ENCODE data around the gene RALGAPA2.

RALGAPA2 gene

GRCh38 chr20:20630551-20630950 is 81.9 kb downstream of the RALGAPA2 start:
- DNase-seq (ENCODE audit: low spot score) (no peak), FAIRE-seq (no peak)

GRCh38 chr20:20629556-20630188 is 82.8 kb downstream of the RALGAPA2 start:
- FAIRE-seq (no peak), DNase-seq (ENCODE audit: low spot score) (no peak)

GRCh38 chr20:20628314-20628713 is 84.1 kb downstream of the RALGAPA2 start:
- FAIRE-seq (no peak), DNase-seq (ENCODE audit: low spot score) (no peak)

DNA sequence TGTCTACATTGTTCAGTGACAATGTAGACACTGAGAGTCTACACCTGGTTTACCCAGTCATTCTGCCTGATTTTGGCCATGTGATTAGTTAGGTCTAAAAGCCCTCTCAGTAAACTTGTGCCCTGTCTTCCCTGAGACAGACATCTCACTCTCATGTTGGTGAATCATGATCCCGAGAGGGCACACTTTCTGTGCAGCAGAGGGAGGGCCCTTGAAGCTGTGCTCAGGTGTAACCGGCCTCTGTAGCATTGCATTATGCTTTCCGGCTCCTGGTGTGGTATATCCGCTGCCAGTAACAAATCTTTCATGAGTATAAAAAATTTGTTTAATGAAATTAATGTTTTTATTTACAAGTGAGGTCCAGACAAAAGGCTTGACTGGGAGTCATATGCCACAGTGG is 85.0 kb downstream of the RALGAPA2 start:
- FAIRE-seq (no peak), DNase-seq (ENCODE audit: low spot score) (no peak)

DNA sequence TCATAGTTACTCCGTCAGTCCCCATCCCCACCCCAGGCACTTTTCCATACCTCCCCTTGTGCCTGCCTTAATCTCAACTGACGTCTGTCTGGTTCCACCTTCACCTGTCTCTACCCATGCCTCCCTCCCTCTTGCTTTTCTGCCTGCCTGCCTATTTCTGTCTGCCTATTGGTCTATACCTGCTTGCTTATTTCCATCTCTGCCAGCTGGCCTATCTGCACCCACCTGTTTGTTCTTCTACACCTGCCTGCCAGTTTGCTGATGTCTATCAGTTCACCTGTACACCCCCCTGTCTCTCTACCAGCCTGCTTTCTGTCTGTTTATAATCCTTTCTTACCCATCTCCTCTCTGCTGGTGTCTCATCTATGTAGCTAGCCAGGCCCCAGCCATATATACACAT is 87.5 kb downstream of the RALGAPA2 start:
- DNase-seq (ENCODE audit: low spot score): no peak
- FAIRE-seq: no peak

DNA sequence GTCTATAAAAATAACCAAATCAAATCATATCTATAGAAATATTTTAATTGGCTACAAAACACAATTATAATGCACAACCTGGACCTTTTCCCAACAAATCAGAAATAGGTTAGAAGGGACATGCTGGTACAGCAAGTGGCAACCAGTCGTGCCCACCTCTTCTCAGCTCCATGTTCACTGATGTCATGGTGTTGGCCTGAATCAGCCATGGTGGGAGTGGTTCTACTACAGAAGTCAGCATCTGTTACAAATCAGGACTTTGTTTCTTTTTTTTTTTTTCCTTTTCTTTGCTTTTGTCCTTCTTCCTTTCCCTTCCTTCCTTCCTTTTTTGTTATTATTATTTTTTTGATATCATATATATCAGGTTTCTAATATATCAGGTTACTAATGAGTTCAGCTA is 91.2 kb downstream of the RALGAPA2 start:
- no peak for FAIRE-seq
- DNase-seq (ENCODE audit: low spot score): no peak

DNA sequence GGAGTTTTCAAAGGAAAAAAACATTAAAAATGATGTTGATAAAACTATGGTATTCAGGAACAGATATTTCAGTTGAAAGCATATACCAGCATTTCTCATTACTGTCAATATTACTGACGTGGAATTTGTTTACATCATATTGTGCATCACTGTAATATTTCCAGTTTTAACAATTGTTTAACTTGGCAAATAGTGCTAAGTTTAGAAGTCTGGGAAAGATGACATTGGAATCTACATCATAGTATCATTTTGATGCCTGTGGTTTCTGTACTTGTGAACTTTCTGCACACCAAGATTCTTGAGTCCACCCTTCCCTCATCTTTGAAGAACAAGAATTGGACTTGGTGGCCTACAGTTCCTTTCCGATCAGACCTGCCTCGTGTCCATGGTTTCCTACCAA is 98.1 kb downstream of the RALGAPA2 start:
- DNase-seq (ENCODE audit: low spot score) (no peak), FAIRE-seq (no peak)

DNA sequence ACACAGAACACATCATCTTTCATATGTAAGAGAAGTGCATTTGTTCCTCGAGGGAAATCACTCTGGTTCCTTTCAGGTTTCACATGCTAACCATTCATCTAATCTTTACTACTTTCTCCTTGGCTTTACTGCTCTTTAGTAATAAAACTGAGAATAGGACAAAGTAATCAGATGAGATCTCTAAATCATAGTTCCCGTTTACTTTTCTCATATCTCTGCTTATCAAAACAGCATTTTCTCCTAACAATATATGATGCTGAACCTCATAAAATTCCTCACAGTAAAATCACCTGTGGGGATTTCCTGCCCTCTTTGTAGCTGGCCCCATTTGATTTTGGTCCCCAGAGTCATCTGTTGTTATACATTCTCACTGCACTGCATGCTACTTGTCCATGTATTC is 100.2 kb downstream of the RALGAPA2 start:
- FAIRE-seq: no peak
- no peak for DNase-seq (ENCODE audit: low spot score)

DNA sequence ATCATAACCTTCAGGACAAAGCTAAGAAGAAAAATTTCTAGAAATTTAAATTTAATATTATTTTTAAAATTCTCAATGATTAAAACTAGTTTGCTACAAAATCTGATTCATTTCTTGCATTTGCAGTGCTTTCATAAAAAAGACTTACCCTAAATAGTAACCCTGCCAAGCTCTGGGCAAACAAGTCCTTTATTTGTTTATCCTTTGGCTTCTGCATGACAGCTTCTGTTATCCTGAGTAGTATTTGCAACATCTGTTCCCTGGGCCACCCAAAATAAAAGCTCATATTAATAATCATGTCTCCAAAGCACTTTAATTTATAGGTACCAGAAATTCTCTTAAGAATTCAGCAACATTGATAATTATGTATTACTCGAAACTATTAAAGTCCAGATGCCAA is 101.3 kb downstream of the RALGAPA2 start:
- no peak for DNase-seq (ENCODE audit: low spot score)
- no peak for FAIRE-seq

GRCh38 chr20:20609522-20609921 is 102.9 kb downstream of the RALGAPA2 start:
- DNase-seq (ENCODE audit: low spot score) (no peak), FAIRE-seq (no peak)

DNA sequence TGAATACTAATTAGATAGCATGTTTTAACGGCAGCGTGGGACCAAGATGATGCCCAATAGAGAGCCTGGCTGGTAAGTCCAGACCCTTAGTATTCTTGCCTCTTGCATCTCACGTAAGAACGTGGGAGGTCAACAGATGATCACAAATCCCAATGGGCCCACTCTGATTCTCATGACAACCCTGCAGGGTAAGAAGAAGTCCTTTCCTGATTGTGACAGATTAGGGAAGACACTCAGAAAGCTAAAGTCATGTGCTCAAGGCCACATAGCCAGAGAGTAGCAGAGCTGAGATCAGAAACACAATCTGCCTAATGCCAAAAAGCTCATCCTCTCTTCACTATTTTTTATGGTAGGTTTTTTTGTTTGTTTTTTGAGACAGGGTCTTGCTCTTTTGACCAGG is 103.8 kb downstream of the RALGAPA2 start:
- no peak for DNase-seq (ENCODE audit: low spot score)
- no peak for FAIRE-seq

- no peak for DNase-seq (ENCODE audit: low spot score)
Observed at GRCh38 chr20:20608041-20608440, 104.4 kb downstream of the RALGAPA2 start.

DNA sequence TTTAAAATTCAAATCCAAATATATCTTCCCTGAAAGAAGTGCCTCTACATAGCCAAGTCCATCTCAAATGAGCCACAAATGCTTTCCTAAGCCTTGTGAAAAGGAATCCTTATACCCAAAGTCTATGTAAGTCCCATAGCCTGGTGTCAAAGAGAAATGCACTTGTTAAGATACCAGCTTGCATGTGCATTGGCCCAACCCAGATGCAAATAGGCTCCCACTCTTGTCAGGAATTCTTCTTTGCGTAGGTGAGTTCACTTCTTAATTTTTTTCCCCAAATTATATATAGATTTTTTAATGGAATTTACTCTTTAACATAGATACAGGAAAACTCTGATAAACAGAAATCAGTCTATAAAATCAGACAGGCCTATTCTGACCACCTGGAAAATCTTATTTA is 105.6 kb downstream of the RALGAPA2 start:
- no peak for FAIRE-seq
- no peak for DNase-seq (ENCODE audit: low spot score)

More at GRCh38 chr20:20608041-20608440, 104.4 kb downstream of the RALGAPA2 start:
- no peak for FAIRE-seq

GRCh38 chr20:20606050-20606449 is 106.4 kb downstream of the RALGAPA2 start:
- FAIRE-seq (no peak), DNase-seq (ENCODE audit: low spot score) (no peak)

DNA sequence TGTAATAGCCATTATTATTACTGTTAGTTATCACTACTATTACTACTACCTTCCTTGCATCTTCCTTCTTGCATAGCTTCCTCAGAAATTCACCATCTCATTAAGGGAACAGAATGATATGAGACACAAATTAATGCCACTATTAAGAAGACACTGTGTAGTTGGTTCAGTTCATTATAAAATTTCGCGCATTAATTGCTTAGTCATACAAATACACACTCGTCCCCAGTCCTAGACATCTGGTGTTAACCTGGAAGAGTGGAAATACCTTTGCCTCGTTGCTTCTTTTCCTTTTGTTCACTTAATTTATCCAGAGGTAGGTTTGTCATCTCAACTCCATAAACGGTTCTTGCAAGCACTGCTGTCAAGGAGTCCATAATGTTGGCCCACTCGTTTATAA is 107.5 kb downstream of the RALGAPA2 start:
- no peak for DNase-seq (ENCODE audit: low spot score)
- FAIRE-seq: no peak

- FAIRE-seq (no peak), DNase-seq (ENCODE audit: low spot score) (no peak)
Observed at GRCh38 chr20:20604357-20604756, 108.1 kb downstream of the RALGAPA2 start.

DNA sequence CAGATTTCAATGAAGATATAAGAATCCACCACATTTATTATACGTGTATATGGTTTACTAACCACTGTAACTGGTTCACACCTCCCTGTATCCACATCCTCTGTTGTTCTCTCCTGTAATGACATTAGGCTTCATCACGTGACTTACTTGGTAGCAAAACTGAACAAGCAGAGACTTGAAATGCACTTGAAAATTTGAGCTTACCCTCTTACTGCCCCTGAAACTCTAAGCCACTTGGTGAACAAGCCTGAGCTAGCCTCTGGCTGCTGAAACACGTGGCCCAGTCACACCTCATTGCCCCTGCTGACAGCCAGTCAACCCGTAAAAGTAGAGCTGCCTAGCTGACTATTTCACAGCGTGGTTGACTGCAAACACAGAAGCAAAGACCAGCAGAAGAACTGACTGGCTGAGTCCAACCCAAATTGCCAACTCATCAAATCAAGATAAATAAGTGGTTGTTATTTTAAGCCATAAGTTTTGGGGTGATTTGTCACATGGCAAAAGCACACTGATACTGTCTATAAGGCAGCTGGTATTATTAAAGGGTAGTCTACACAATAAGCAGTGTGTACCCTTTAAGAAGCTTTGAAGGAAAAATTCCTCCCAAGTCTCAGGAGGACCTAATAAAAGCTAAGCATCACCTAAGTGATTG is 109.0 kb downstream of the RALGAPA2 start:
- no peak for FAIRE-seq
- no peak for DNase-seq (ENCODE audit: low spot score)

DNA sequence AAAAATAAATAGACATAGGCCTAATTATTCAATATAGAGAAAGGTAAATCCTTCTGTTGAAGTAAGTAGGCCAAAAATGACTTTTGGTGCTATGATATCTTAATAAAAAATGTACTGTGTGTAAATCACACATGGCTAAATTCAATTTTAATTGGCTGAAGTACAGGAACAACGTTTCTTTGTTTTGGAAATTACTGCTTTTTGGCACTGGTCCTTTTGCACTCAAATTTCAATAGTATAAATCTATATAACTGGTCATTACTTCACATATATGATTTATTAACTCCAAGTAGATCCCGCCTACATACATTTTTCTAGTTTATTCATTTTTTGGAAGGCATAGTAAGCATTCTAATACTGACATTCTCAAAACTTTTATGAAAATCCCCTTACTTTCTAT is 114.5 kb downstream of the RALGAPA2 start:
- FAIRE-seq: no peak
- DNase-seq (ENCODE audit: low spot score): no peak

- DNase-seq (ENCODE audit: low spot score): no peak
- no peak for FAIRE-seq
Observed at GRCh38 chr20:20594171-20594530, 118.3 kb downstream of the RALGAPA2 start.

DNA sequence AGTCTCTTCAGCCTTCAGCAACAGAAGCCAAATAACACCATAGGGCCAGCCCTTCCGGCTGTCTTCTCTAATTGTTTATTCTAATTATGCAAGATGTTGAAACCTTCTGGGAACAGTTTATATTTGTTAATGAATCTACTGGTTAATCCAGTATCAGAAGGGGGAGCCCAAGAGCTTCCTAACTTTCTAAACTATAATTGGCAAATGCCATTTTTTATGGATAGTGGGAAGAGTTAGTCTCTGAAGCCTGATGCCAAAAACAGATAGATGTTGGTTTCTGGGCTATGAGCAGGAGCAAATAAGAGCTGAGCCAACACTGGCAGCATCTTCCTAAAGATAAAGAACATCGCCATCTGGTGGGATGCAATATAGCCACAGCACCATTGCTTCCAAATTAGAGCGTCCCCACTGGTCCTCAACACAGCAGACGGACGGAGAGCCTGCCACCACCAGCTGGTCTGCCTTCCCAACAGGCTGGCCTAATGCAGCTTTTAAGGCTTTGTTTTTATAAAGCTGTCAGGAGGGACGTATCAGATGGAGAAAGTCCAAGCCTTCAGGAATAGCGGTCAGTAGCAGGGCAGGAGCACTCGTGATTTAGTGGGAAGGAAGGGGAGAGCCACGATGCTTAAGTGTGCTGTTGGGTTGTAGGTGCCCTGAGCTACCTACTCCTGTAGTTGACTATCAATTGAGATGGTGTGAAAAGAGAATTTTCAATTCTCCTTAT is 118.8 kb downstream of the RALGAPA2 start:
- FAIRE-seq: no peak
- DNase-seq (ENCODE audit: low spot score): peak; percentile 46

DNA sequence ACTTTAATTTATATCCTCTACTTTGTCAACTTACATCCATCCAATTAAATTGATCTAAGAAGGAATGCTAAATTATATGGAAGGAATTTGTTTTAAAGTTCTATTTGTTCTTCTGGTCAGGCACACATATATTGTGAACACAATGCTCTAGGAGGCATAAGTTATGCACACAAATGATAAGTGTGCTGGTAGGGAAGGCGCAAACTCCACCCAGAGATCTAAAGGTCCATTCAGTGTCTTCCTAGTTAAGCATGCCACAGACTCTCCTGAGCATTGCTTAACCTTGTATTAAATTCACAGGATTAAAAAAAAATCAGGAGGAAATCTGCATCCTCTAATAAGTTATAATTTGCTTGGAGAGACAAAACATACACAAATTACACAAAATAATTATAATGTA is 127.3 kb downstream of the RALGAPA2 start:
- DNase-seq (ENCODE audit: low spot score): no peak
- FAIRE-seq: no peak

GRCh38 chr20:20582734-20583133 is 129.7 kb downstream of the RALGAPA2 start:
- FAIRE-seq (no peak), DNase-seq (ENCODE audit: low spot score) (no peak)

GRCh38 chr20:20580139-20580538 is 132.3 kb downstream of the RALGAPA2 start:
- FAIRE-seq: no peak
- no peak for DNase-seq (ENCODE audit: low spot score)
